ENCODE data around the gene CMIP. TPM values are rescaled to one million over a fixed set of nuclear protein-coding genes. Genes with fewer than 3 reads are reported as not detected.
A peak's percentile ranks its signal among the peaks of the same experiment; 100 is the strongest.

CMIP gene
- total and polyA plus RNA-seq, 3 experiments from 2014 or later: 1.0 to 24.4 (median 23.6) TPM

- ChIA-PET CTCF (no interaction called here), POLR2A (no interaction called here)
- no peak for DNase-seq
- peak overlapping the region in 5 of 8 donors; percentile 35 to 86 (median 83) for H3K27ac Mint-ChIP-seq
- H3K4me3 Mint-ChIP-seq: no peak overlapping the region
- H3K36me3 Mint-ChIP-seq: peaks cover 0 to 14% (median 5%) of the 10 kb centered on the region in 3 donors
- peaks cover 0 to 4% (median 0%) of the 10 kb centered on the region in 5 donors for H3K9me3 Mint-ChIP-seq
- H3K9me3 ChIP-seq (ENCODE audit: low read length): no peaks in the 10 kb centered on the region
- no peak overlapping the region for H3K4me3 ChIP-seq (ENCODE audit: low read length)
- no peak overlapping the region for H3K27ac ChIP-seq (ENCODE audit: low read depth, low read length)
- peaks cover 29 to 65% (median 30%) of the 10 kb centered on the region in 3 donors for H3K4me1 Mint-ChIP-seq
- no peaks in the 10 kb centered on the region for H3K36me3 ChIP-seq (ENCODE audit: insufficient read depth, low read length)
- H3K4me1 ChIP-seq (ENCODE audit: insufficient read depth, low read length): no peaks in the 10 kb centered on the region
- no peaks in the 10 kb centered on the region for H3K27me3 ChIP-seq (ENCODE audit: insufficient read depth, low read length, poor library complexity, severe bottlenecking)
- H3K27me3 Mint-ChIP-seq: no peaks in the 10 kb centered on the region
Observed at GRCh38 chr16:81567087-81567486, 122.5 kb downstream of the CMIP start.

- Histone ChIP-seq H3K9me3 (ENCODE audit: low read length) (no peaks in the 10 kb centered on the region), H3K4me1 (ENCODE audit: insufficient read depth, low read length) (no peaks in the 10 kb centered on the region), H3K4me3 (ENCODE audit: low read length) (no peak overlapping the region), H3K27me3 (ENCODE audit: insufficient read depth, low read length, poor library complexity, severe bottlenecking) (no peaks in the 10 kb centered on the region), H3K27ac (ENCODE audit: low read depth, low read length) (no peak overlapping the region), H3K36me3 (ENCODE audit: insufficient read depth, low read length) (no peaks in the 10 kb centered on the region)
- Mint-ChIP-seq H3K9me3 (peaks cover 0 to 4% (median 0%) of the 10 kb centered on the region in 5 donors), H3K27me3 (no peaks in the 10 kb centered on the region), H3K27ac (peak overlapping the region in 7 of 8 donors; percentile 35 to 96 (median 86)), H3K4me3 (peak overlapping the region in 2 of 7 donors; percentile 12 to 29), H3K4me1 (peaks cover 29 to 65% (median 30%) of the 10 kb centered on the region in 3 donors), H3K36me3 (peaks cover 0 to 13% (median 5%) of the 10 kb centered on the region in 3 donors)
- POLR2A ChIA-PET: interaction anchor here (0.6 kb wide), 1 partner anchor 41 kb away, joined by 6 read pairs; no protein-coding TSS in a partner anchor
- CTCF ChIA-PET: no interaction called here
- no peak for DNase-seq
Observed at GRCh38 chr16:81567987-81568748, 123.6 kb downstream of the CMIP start.

GRCh38 chr16:81568749-81569087 is 124.1 kb downstream of the CMIP start:
- ChIA-PET POLR2A (no interaction called here), CTCF (interaction anchor here (1.0 kb wide), 1 partner anchor 41 kb away, joined by 3 read pairs; no protein-coding TSS in a partner anchor)
- peak overlapping the region in 7 of 8 donors; percentile 35 to 96 (median 84) for H3K27ac Mint-ChIP-seq
- Histone ChIP-seq H3K4me1 (ENCODE audit: insufficient read depth, low read length) (no peaks in the 10 kb centered on the region), H3K4me3 (ENCODE audit: low read length) (no peak overlapping the region), H3K36me3 (ENCODE audit: insufficient read depth, low read length) (no peaks in the 10 kb centered on the region), H3K27ac (ENCODE audit: low read depth, low read length) (no peak overlapping the region), H3K9me3 (ENCODE audit: low read length) (no peaks in the 10 kb centered on the region), H3K27me3 (ENCODE audit: insufficient read depth, low read length, poor library complexity, severe bottlenecking) (no peaks in the 10 kb centered on the region)
- H3K4me1 Mint-ChIP-seq: peaks cover 29 to 65% (median 30%) of the 10 kb centered on the region in 3 donors
- peak overlapping the region in 2 of 7 donors; percentile 12 to 29 for H3K4me3 Mint-ChIP-seq
- peaks cover 0 to 4% (median 0%) of the 10 kb centered on the region in 5 donors for H3K9me3 Mint-ChIP-seq
- no peaks in the 10 kb centered on the region for H3K27me3 Mint-ChIP-seq
- H3K36me3 Mint-ChIP-seq: peaks cover 0 to 13% (median 5%) of the 10 kb centered on the region in 3 donors
- DNase-seq: no peak

GRCh38 chr16:81569361-81570034 is 124.9 kb downstream of the CMIP start:
- no peak overlapping the region for H3K4me3 ChIP-seq (ENCODE audit: low read length)
- no peak for DNase-seq
- H3K27ac Mint-ChIP-seq: peak overlapping the region in 6 of 8 donors; percentile 35 to 90 (median 85)
- H3K27me3 Mint-ChIP-seq: no peaks in the 10 kb centered on the region
- H3K36me3 ChIP-seq (ENCODE audit: insufficient read depth, low read length): no peaks in the 10 kb centered on the region
- ChIA-PET POLR2A (no interaction called here), CTCF (interaction anchor here (1.0 kb wide), 1 partner anchor 42 kb away, joined by 3 read pairs; no protein-coding TSS in a partner anchor)
- H3K9me3 Mint-ChIP-seq: peaks cover 0 to 4% (median 0%) of the 10 kb centered on the region in 5 donors
- peaks cover 0 to 11% (median 5%) of the 10 kb centered on the region in 3 donors for H3K36me3 Mint-ChIP-seq
- H3K27me3 ChIP-seq (ENCODE audit: insufficient read depth, low read length, poor library complexity, severe bottlenecking): no peaks in the 10 kb centered on the region
- H3K27ac ChIP-seq (ENCODE audit: low read depth, low read length): no peak overlapping the region
- H3K4me1 Mint-ChIP-seq: peaks cover 21 to 59% (median 24%) of the 10 kb centered on the region in 3 donors
- no peaks in the 10 kb centered on the region for H3K4me1 ChIP-seq (ENCODE audit: insufficient read depth, low read length)
- no peaks in the 10 kb centered on the region for H3K9me3 ChIP-seq (ENCODE audit: low read length)
- no peak overlapping the region for H3K4me3 Mint-ChIP-seq

- CTCF ChIA-PET: interaction anchor here (0.8 kb wide), 1 partner anchor 27 kb away, joined by 3 read pairs; no protein-coding TSS in a partner anchor
- Histone ChIP-seq H3K4me1 (ENCODE audit: insufficient read depth, low read length) (no peaks in the 10 kb centered on the region), H3K27ac (ENCODE audit: low read depth, low read length) (no peak overlapping the region), H3K36me3 (ENCODE audit: insufficient read depth, low read length) (no peaks in the 10 kb centered on the region), H3K9me3 (ENCODE audit: low read length) (no peaks in the 10 kb centered on the region), H3K27me3 (ENCODE audit: insufficient read depth, low read length, poor library complexity, severe bottlenecking) (no peaks in the 10 kb centered on the region), H3K4me3 (ENCODE audit: low read length) (no peak overlapping the region)
- H3K9me3 Mint-ChIP-seq: peaks cover 0 to 4% (median 0%) of the 10 kb centered on the region in 5 donors
- POLR2A ChIA-PET: no interaction called here
- H3K36me3 Mint-ChIP-seq: peaks cover 0 to 8% (median 5%) of the 10 kb centered on the region in 3 donors
- H3K27me3 Mint-ChIP-seq: no peaks in the 10 kb centered on the region
- peaks cover 22 to 55% (median 29%) of the 10 kb centered on the region in 3 donors for H3K4me1 Mint-ChIP-seq
- peak overlapping the region in 5 of 8 donors; percentile 35 to 90 (median 43) for H3K27ac Mint-ChIP-seq
- no peak for DNase-seq
- no peak overlapping the region for H3K4me3 Mint-ChIP-seq
Observed at GRCh38 chr16:81570151-81570846, 125.7 kb downstream of the CMIP start.

GRCh38 chr16:81571175-81571574 is 126.6 kb downstream of the CMIP start:
- Mint-ChIP-seq H3K27me3 (no peaks in the 10 kb centered on the region), H3K36me3 (peaks cover 0 to 6% (median 5%) of the 10 kb centered on the region in 3 donors), H3K27ac (peak overlapping the region in 4 of 8 donors; percentile 8 to 69 (median 36)), H3K4me3 (no peak overlapping the region), H3K9me3 (peaks cover 0 to 4% (median 0%) of the 10 kb centered on the region in 5 donors), H3K4me1 (peaks cover 25 to 53% (median 29%) of the 10 kb centered on the region in 3 donors)
- H3K27me3 ChIP-seq (ENCODE audit: insufficient read depth, low read length, poor library complexity, severe bottlenecking): no peaks in the 10 kb centered on the region
- H3K9me3 ChIP-seq (ENCODE audit: low read length): no peaks in the 10 kb centered on the region
- H3K27ac ChIP-seq (ENCODE audit: low read depth, low read length): no peak overlapping the region
- H3K4me1 ChIP-seq (ENCODE audit: insufficient read depth, low read length): no peaks in the 10 kb centered on the region
- H3K36me3 ChIP-seq (ENCODE audit: insufficient read depth, low read length): no peaks in the 10 kb centered on the region
- POLR2A ChIA-PET: no interaction called here
- CTCF ChIA-PET: interaction anchor here (0.8 kb wide), 1 partner anchor 28 kb away, joined by 3 read pairs; no protein-coding TSS in a partner anchor
- no peak for DNase-seq
- H3K4me3 ChIP-seq (ENCODE audit: low read length): no peak overlapping the region

- Mint-ChIP-seq H3K4me1 (peaks cover 22 to 47% (median 29%) of the 10 kb centered on the region in 3 donors), H3K9me3 (no peaks in the 10 kb centered on the region), H3K27me3 (no peaks in the 10 kb centered on the region), H3K4me3 (no peak overlapping the region), H3K27ac (peak overlapping the region in 3 of 8 donors; percentile 4 to 91 (median 58)), H3K36me3 (peaks cover 0 to 1% (median 0%) of the 10 kb centered on the region in 3 donors)
- H3K4me3 ChIP-seq (ENCODE audit: low read length): no peak overlapping the region
- H3K27me3 ChIP-seq (ENCODE audit: insufficient read depth, low read length, poor library complexity, severe bottlenecking): no peaks in the 10 kb centered on the region
- H3K36me3 ChIP-seq (ENCODE audit: insufficient read depth, low read length): no peaks in the 10 kb centered on the region
- no peak overlapping the region for H3K27ac ChIP-seq (ENCODE audit: low read depth, low read length)
- no peak for DNase-seq
- CTCF ChIA-PET: interaction anchor here (0.8 kb wide), 1 partner anchor 28 kb away, joined by 3 read pairs; no protein-coding TSS in a partner anchor
- POLR2A ChIA-PET: no interaction called here
- no peaks in the 10 kb centered on the region for H3K4me1 ChIP-seq (ENCODE audit: insufficient read depth, low read length)
- H3K9me3 ChIP-seq (ENCODE audit: low read length): no peaks in the 10 kb centered on the region
Observed at GRCh38 chr16:81571592-81572385, 127.2 kb downstream of the CMIP start.

Measured in CD8-positive, alpha-beta memory T cell (primary cell).